ENCODE results near the gene AHR.

DNA sequence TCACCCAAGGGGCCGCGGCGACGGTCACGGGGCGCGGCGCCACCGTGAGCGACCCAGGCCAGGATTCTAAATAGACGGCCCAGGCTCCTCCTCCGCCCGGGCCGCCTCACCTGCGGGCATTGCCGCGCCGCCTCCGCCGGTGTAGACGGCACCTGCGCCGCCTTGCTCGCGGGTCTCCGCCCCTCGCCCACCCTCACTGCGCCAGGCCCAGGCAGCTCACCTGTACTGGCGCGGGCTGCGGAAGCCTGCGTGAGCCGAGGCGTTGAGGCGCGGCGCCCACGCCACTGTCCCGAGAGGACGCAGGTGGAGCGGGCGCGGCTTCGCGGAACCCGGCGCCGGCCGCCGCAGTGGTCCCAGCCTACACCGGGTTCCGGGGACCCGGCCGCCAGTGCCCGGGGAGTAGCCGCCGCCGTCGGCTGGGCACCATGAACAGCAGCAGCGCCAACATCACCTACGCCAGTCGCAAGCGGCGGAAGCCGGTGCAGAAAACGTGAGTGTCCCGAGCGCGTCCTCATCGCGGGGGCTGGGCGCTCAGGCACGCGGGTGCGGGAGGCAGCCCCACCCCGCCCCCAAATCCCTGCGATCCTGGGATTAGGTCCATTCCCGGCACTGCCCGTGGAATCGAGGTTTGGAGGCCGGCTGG lies 509 bp downstream of the AHR start:
- TF ChIP-seq, protein P1, sequence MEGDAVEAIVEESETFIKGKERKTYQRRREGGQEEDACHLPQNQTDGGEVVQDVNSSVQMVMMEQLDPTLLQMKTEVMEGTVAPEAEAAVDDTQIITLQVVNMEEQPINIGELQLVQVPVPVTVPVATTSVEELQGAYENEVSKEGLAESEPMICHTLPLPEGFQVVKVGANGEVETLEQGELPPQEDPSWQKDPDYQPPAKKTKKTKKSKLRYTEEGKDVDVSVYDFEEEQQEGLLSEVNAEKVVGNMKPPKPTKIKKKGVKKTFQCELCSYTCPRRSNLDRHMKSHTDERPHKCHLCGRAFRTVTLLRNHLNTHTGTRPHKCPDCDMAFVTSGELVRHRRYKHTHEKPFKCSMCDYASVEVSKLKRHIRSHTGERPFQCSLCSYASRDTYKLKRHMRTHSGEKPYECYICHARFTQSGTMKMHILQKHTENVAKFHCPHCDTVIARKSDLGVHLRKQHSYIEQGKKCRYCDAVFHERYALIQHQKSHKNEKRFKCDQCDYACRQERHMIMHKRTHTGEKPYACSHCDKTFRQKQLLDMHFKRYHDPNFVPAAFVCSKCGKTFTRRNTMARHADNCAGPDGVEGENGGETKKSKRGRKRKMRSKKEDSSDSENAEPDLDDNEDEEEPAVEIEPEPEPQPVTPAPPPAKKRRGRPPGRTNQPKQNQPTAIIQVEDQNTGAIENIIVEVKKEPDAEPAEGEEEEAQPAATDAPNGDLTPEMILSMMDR (conservative IDR thresholded peaks at IDR 0.05) = no peak
- TF ChIP-seq EZH2 (IDR thresholded peaks at IDR 0.05; ENCODE audit: low read depth) = no peak
